ENCODE results near the gene LGALS4.
"Not testable (repeated sequence)": the region's sequence is repeated elsewhere in the genome, so short reads cannot be mapped to it uniquely, and the experiment has no call there.

Gene LGALS4

GRCh38 chr19:38812841-38813320 is at the start of gene LGALS4:
TSS of gene LGALS4 (minus strand) at chr19:38812945. CDS start at chr19:38812886, 59 bp downstream.
- DNase-seq: no peak

GRCh38 chr19:38861368-38861767 is 48.6 kb upstream of the LGALS4 start:
- DNase-seq: no peak

GRCh38 chr19:38859631-38860204 is 47.0 kb upstream of the LGALS4 start:
- DNase-seq: not testable (repeated sequence)

- DNase-seq: no peak
Observed at GRCh38 chr19:38856813-38857212, 44.1 kb upstream of the LGALS4 start.

- DNase-seq: not testable (repeated sequence)
Observed at GRCh38 chr19:38855751-38856150, 43.0 kb upstream of the LGALS4 start.

- not testable (repeated sequence) for DNase-seq
Observed at GRCh38 chr19:38854961-38855360, 42.2 kb upstream of the LGALS4 start.

GRCh38 chr19:38853214-38853613 is 40.5 kb upstream of the LGALS4 start:
- no peak for DNase-seq

- DNase-seq: no peak
Observed at GRCh38 chr19:38852231-38853044, 39.7 kb upstream of the LGALS4 start.

GRCh38 chr19:38851622-38852230 is 39.0 kb upstream of the LGALS4 start:
- peak; percentile 59 for DNase-seq

- peak; percentile 68 for DNase-seq
Observed at GRCh38 chr19:38850976-38851621, 38.4 kb upstream of the LGALS4 start.

GRCh38 chr19:38850436-38850975 is 37.8 kb upstream of the LGALS4 start:
- DNase-seq: no peak

GRCh38 chr19:38849860-38850435 is 37.2 kb upstream of the LGALS4 start, which contains the start of gene HNRNPL:
TSS of gene HNRNPL (minus strand) at chr19:38849986. CDS start at chr19:38849966, 20 bp downstream.
- DNase-seq: peak; percentile 99

GRCh38 chr19:38849147-38849859 is 36.6 kb upstream of the LGALS4 start:
- peak; percentile 88 for DNase-seq

GRCh38 chr19:38848299-38849146 is 35.8 kb upstream of the LGALS4 start:
- DNase-seq: no peak

- no peak for DNase-seq
Observed at GRCh38 chr19:38846097-38846496, 33.4 kb upstream of the LGALS4 start.

- no peak for DNase-seq
Observed at GRCh38 chr19:38845374-38846024, 32.8 kb upstream of the LGALS4 start.

- no peak for DNase-seq
Observed at GRCh38 chr19:38844093-38844686, 31.4 kb upstream of the LGALS4 start.

- no peak for DNase-seq
Observed at GRCh38 chr19:38843175-38843758, 30.5 kb upstream of the LGALS4 start.

- DNase-seq: no peak
Observed at GRCh38 chr19:38842439-38843174, 29.9 kb upstream of the LGALS4 start.
